ENCODE results near the gene MYO3A.
A peak's percentile ranks its signal among the peaks of the same experiment; 100 is the strongest.

DNA sequence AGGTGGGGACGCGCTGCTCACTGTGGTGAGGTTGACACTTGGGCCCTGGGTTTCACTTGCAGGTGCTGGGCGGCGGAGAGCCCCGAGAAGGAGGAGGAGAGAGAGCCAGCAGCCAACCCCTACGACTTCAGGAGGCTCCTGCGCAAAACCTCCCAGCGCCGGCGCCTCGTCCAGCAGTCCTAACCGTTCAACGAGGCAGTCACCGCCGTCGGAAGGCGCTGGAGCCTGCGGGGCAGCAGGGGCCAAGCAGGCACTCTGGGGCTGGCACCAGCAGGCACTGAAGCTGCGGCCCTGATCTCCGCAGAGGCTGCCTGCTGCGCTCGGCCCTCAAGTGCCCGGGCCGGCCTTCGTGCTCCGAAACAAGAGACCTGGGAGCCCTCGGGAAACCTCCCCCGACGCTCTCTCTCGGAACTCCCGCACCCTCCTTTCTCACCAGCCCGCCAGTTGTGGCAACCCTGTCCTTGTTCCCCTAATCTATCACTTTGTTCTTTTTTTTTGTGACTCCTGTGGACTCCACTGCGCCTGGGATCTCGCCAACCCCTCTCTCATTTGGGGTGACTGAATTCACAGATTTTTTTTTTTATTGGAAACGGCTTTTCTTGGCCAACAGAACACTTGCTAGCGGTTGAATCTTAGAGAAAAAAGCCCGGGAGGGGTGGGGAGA, 277.9 kb downstream of the MYO3A start:
- TF ChIP-seq, protein P1, sequence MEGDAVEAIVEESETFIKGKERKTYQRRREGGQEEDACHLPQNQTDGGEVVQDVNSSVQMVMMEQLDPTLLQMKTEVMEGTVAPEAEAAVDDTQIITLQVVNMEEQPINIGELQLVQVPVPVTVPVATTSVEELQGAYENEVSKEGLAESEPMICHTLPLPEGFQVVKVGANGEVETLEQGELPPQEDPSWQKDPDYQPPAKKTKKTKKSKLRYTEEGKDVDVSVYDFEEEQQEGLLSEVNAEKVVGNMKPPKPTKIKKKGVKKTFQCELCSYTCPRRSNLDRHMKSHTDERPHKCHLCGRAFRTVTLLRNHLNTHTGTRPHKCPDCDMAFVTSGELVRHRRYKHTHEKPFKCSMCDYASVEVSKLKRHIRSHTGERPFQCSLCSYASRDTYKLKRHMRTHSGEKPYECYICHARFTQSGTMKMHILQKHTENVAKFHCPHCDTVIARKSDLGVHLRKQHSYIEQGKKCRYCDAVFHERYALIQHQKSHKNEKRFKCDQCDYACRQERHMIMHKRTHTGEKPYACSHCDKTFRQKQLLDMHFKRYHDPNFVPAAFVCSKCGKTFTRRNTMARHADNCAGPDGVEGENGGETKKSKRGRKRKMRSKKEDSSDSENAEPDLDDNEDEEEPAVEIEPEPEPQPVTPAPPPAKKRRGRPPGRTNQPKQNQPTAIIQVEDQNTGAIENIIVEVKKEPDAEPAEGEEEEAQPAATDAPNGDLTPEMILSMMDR (conservative IDR thresholded peaks at IDR 0.05; ENCODE audit: low read depth in 2 of 2) = no peak
- no peak for TF ChIP-seq POLR2AphosphoS5 (IDR thresholded peaks at IDR 0.05; ENCODE audit: low read depth)
- peak; percentile 68 for TF ChIP-seq EZH2phosphoT487 (IDR thresholded peaks at IDR 0.05; ENCODE audit: unreplicated experiment)
- TF ChIP-seq, protein P2, sequence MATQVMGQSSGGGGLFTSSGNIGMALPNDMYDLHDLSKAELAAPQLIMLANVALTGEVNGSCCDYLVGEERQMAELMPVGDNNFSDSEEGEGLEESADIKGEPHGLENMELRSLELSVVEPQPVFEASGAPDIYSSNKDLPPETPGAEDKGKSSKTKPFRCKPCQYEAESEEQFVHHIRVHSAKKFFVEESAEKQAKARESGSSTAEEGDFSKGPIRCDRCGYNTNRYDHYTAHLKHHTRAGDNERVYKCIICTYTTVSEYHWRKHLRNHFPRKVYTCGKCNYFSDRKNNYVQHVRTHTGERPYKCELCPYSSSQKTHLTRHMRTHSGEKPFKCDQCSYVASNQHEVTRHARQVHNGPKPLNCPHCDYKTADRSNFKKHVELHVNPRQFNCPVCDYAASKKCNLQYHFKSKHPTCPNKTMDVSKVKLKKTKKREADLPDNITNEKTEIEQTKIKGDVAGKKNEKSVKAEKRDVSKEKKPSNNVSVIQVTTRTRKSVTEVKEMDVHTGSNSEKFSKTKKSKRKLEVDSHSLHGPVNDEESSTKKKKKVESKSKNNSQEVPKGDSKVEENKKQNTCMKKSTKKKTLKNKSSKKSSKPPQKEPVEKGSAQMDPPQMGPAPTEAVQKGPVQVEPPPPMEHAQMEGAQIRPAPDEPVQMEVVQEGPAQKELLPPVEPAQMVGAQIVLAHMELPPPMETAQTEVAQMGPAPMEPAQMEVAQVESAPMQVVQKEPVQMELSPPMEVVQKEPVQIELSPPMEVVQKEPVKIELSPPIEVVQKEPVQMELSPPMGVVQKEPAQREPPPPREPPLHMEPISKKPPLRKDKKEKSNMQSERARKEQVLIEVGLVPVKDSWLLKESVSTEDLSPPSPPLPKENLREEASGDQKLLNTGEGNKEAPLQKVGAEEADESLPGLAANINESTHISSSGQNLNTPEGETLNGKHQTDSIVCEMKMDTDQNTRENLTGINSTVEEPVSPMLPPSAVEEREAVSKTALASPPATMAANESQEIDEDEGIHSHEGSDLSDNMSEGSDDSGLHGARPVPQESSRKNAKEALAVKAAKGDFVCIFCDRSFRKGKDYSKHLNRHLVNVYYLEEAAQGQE (IDR thresholded peaks at IDR 0.05; ENCODE audit: unreplicated experiment) = no peak
- TF ChIP-seq EZH2 (IDR thresholded peaks at IDR 0.05; ENCODE audit: low read depth, unreplicated experiment) = peak; percentile 88
- TF ChIP-seq ZNF114 (CRISPR knock-in tag; IDR thresholded peaks at IDR 0.05) = no peak
